Keratinocyte (primary cell): Measurements from ENCODE around the gene SMYD3. TPM values are rescaled to one million over a fixed set of nuclear protein-coding genes. Genes with fewer than 3 reads are reported as not detected.

Experiments used
- DNase-seq: peaks from one replicate; pipeline ENCODE4 v3.0.0-alpha.2; 2011; ENCODE audit warnings: low read depth, missing footprints, low spot score
- FAIRE-seq: peaks from 2 replicates; lab custom pipeline; 2011; peaks lifted over from hg19 to GRCh38; lab: Jason Lieb, UNC
- H2AFZ ChIP-seq: 2 replicates; pipeline ENCODE4 v1.6.0; 2012; ENCODE audit warnings: low read length, control low read depth, inconsistent platforms; ENCODE audit not compliant: control insufficient read depth
- H3K27ac ChIP-seq: 2 replicates; pipeline ENCODE4 v1.5.1; 2011; ENCODE audit warnings: low read length; ENCODE audit not compliant: control insufficient read depth, insufficient read depth
- H3K27me3 ChIP-seq: 3 replicates; pipeline ENCODE4 v1.6.0; 2011; ENCODE audit warnings: low read length; ENCODE audit not compliant: control insufficient read depth, insufficient read depth; ENCODE audit errors: extremely low read depth
- H3K36me3 ChIP-seq, 2 experiments: 2 replicates in 1 of 2; 3 replicates in 1 of 2; pipeline ENCODE4 v1.5.1; 2011; ENCODE audit warnings: low read length in 2 of 2, mild to moderate bottlenecking in 1 of 2; ENCODE audit not compliant: control insufficient read depth in 2 of 2, insufficient read depth in 2 of 2; ENCODE audit errors: extremely low read depth in 1 of 2
- H3K4me1 ChIP-seq: 3 replicates; pipeline ENCODE4 v1.5.1; 2011; ENCODE audit warnings: low read length; ENCODE audit not compliant: control insufficient read depth, insufficient read depth; ENCODE audit errors: extremely low read depth
- H3K4me2 ChIP-seq: 3 replicates; pipeline ENCODE4 v1.6.0; 2011; ENCODE audit warnings: low read depth, low read length; ENCODE audit not compliant: control insufficient read depth, insufficient read depth; ENCODE audit errors: extremely low read depth
- H3K4me3 ChIP-seq, 3 experiments: fragments of 200-600 bp in 1 of 3; sonication (generic) in 1 of 3; 2 replicates in 2 of 3; 3 replicates in 1 of 3; pipeline ENCODE4 v1.5.1; 2011 to 2016; ENCODE audit warnings: low read length in 3 of 3, mild to moderate bottlenecking in 3 of 3, control low read depth in 2 of 3, inconsistent platforms in 1 of 3, low read depth in 1 of 3, mixed read lengths in 1 of 3, mixed run types in 1 of 3, moderate library complexity in 1 of 3; ENCODE audit not compliant: control insufficient read depth in 2 of 3, insufficient read depth in 2 of 3; ENCODE audit errors: extremely low read depth in 1 of 3
- H3K79me2 ChIP-seq: 2 replicates; pipeline ENCODE4 v1.6.0; 2012; ENCODE audit warnings: low read length; ENCODE audit not compliant: control insufficient read depth, insufficient read depth
- H3K9ac ChIP-seq: 3 replicates; pipeline ENCODE4 v1.6.0; 2011; ENCODE audit warnings: low read length; ENCODE audit not compliant: control insufficient read depth, insufficient read depth; ENCODE audit errors: extremely low read depth
- H3K9me1 ChIP-seq: 3 replicates; pipeline ENCODE4 v1.6.0; 2011; ENCODE audit warnings: low read length; ENCODE audit not compliant: control insufficient read depth, insufficient read depth; ENCODE audit errors: extremely low read depth
- H3K9me3 ChIP-seq: 2 replicates; pipeline ENCODE4 v1.5.1; 2012; ENCODE audit warnings: low read depth, low read length; ENCODE audit not compliant: control insufficient read depth
- H4K20me1 ChIP-seq: 3 replicates; pipeline ENCODE4 v1.6.0; 2011; ENCODE audit warnings: low read length; ENCODE audit not compliant: control insufficient read depth, insufficient read depth; ENCODE audit errors: extremely low read depth
- CTCF ChIP-seq, 3 experiments: IDR thresholded peaks in 1 of 3; conservative IDR thresholded peaks in 1 of 3; optimal IDR thresholded peaks in 1 of 3; 2 replicates in 2 of 3; 3 replicates in 1 of 3; pipeline versions ENCODE3 to v1.5.1; 2011; ENCODE audit warnings: low read length in 3 of 3, mild to moderate bottlenecking in 3 of 3, moderate library complexity in 2 of 3, control low read depth in 1 of 3, inconsistent platforms in 1 of 3; ENCODE audit not compliant: insufficient read depth in 2 of 3; ENCODE audit errors: extremely low read depth in 1 of 3
- EZH2 ChIP-seq: IDR thresholded peaks from one replicate; pipeline ENCODE4 v1.6.1; 2012; ENCODE audit warnings: inconsistent platforms, mild to moderate bottlenecking, low read length, moderate library complexity
- dilution Hi-C: fragments of 300-500 bp; cut with MboI; formaldehyde crosslinking; loops from one replicate; pipeline ENCODE4 v1.7.0; 2020; ENCODE audit warnings: low sequenced_read_pairs; ENCODE audit not compliant: extremely low pct_ligation_motif_present
- polyA plus RNA-seq, 5 experiments: library from polyadenylated mRNA; depleted of rRNA in 3 of 5; stranded (reverse) in 3 of 5; stranded (forward) in 1 of 5; unstranded in 1 of 5; fragments of >200 nt; gene quantifications; 1 replicate in 1 of 5; 2 replicates in 3 of 5; 3 replicates in 1 of 5; pipeline versions ENCODE4 v1.2.1 to v1.2.3, GENCODE V29; 2011 to 2012; ENCODE audit warnings: missing spikeins in 2 of 5, low read depth in 1 of 5, low replicate concordance in 1 of 5

Gene SMYD3
- polyA plus RNA-seq, 1 donor (not counting 4 experiments of a cell fraction or from before 2014, with no cell fraction given): 31.0 TPM

GRCh38 chr1:246526380-246526779, 19.3 kb upstream of the SMYD3 start:
- H3K4me3 ChIP-seq: no peak overlapping the region
- TF ChIP-seq CTCF (optimal IDR thresholded peaks at IDR 0.05 in 1 of 3, IDR thresholded peaks at IDR 0.05 in 1 of 3, conservative IDR thresholded peaks at IDR 0.05 in 1 of 3; ENCODE audit: extremely low read depth in 1 of 3, insufficient read depth in 2 of 3, low read length in 3 of 3) (no peak), EZH2 (no peak)
- H3K27ac ChIP-seq: no peak overlapping the region
- no peaks in the 10 kb centered on the region for H3K27me3 ChIP-seq
- no peaks in the 10 kb centered on the region for H3K79me2 ChIP-seq
- H3K4me2 ChIP-seq: no peak overlapping the region
- no peaks in the 10 kb centered on the region for H3K4me1 ChIP-seq
- no peaks in the 10 kb centered on the region for H3K36me3 ChIP-seq
- H3K9ac ChIP-seq: no peak overlapping the region
- H4K20me1 ChIP-seq: no peaks in the 10 kb centered on the region
- dilution Hi-C loops: no loop called here
- no peak overlapping the region for H2AFZ ChIP-seq
- DNase-seq: no peak
- no peak for FAIRE-seq
- H3K9me1 ChIP-seq: no peaks in the 10 kb centered on the region
- H3K9me3 ChIP-seq: peaks cover 8% of the 10 kb centered on the region

- Histone ChIP-seq H3K4me2 (no peak overlapping the region), H3K9me1 (no peaks in the 10 kb centered on the region), H3K27me3 (no peaks in the 10 kb centered on the region), H4K20me1 (no peaks in the 10 kb centered on the region), H3K4me1 (no peaks in the 10 kb centered on the region), H3K9ac (no peak overlapping the region), H3K36me3 (no peaks in the 10 kb centered on the region), H3K79me2 (no peaks in the 10 kb centered on the region), H3K4me3 (no peak overlapping the region), H2AFZ (no peak overlapping the region), H3K27ac (no peak overlapping the region), H3K9me3 (peaks cover 18% of the 10 kb centered on the region)
- TF ChIP-seq CTCF (optimal IDR thresholded peaks at IDR 0.05 in 1 of 3, IDR thresholded peaks at IDR 0.05 in 1 of 3, conservative IDR thresholded peaks at IDR 0.05 in 1 of 3; ENCODE audit: extremely low read depth in 1 of 3, insufficient read depth in 2 of 3, low read length in 3 of 3) (no peak), EZH2 (no peak)
- FAIRE-seq (no peak), DNase-seq (no peak)
- dilution Hi-C loops: no loop called here
Measured at GRCh38 chr1:246519514-246519913, 12.4 kb upstream of the SMYD3 start.
